ENCODE measurements around the gene AGR2. TPM values are rescaled to one million over a fixed set of nuclear protein-coding genes. Genes with fewer than 3 reads are reported as not detected.

The AGR2 gene
- total RNA-seq, 2 donors from 2014 or later, result 1,572 to 2,751 TPM

DNA sequence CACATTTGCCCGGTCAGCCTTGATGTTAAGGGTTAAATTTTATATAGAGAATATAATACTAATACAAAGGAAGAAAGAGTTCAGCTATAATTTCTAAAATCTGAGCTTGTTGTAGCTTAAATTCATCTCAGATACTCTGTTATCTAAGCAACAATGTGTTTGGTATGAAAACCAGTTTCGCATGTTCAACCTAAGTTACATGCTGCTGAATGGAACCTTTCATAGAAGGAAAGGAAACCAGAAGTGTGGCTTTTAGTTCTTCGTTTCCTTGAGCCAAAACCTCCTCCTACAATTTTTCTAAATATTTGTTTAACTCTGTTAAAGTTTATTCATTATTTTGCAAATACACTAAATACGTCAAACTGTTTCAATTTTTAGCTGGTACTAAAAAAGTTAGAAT is 18.5 kb downstream of the AGR2 start:
- Histone ChIP-seq H3K4me3 (no peak overlapping the region), H3K36me3 (no peaks in the 10 kb centered on the region), H3K9me3 (no peaks in the 10 kb centered on the region), H3K27me3 (no peaks in the 10 kb centered on the region), H3K27ac (no peak overlapping the region), H3K9ac (ENCODE audit: low read depth in 2 of 2, low read length in 2 of 2) (no peak overlapping the region), H3K4me1 (no peaks in the 10 kb centered on the region)
- intact Hi-C loops (cut with DNase I), result no loop called here
- TF ChIP-seq, protein P1, sequence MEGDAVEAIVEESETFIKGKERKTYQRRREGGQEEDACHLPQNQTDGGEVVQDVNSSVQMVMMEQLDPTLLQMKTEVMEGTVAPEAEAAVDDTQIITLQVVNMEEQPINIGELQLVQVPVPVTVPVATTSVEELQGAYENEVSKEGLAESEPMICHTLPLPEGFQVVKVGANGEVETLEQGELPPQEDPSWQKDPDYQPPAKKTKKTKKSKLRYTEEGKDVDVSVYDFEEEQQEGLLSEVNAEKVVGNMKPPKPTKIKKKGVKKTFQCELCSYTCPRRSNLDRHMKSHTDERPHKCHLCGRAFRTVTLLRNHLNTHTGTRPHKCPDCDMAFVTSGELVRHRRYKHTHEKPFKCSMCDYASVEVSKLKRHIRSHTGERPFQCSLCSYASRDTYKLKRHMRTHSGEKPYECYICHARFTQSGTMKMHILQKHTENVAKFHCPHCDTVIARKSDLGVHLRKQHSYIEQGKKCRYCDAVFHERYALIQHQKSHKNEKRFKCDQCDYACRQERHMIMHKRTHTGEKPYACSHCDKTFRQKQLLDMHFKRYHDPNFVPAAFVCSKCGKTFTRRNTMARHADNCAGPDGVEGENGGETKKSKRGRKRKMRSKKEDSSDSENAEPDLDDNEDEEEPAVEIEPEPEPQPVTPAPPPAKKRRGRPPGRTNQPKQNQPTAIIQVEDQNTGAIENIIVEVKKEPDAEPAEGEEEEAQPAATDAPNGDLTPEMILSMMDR (IDR thresholded peaks at IDR 0.05), result no peak
- no peak for DNase-seq

DNA sequence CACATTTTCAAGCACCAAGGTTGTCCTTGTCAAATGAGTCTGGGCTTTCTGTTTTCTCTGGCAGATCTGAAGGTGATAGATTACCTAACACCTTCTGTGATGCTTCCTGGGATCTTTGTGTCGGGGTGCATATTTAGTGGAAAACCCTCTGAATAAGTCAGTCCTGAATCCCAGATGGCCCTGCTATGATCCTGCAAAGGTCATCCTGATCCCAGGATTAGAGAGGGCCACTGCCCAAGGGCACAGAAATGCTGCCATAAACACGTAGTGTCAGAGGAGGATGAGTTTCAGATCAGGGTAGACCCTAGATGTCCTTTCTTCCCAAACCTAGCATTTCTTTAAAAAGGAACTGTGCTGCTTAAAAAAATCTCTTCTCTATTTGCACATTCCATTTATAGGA is 19.0 kb downstream of the AGR2 start:
- H3K9ac ChIP-seq (ENCODE audit: low read depth in 2 of 2, low read length in 2 of 2), result no peak overlapping the region
- TF ChIP-seq, protein P1 (IDR thresholded peaks at IDR 0.05), result no peak
- intact Hi-C loops (cut with DNase I), result no loop called here
- H3K27ac ChIP-seq, result no peak overlapping the region
- H3K36me3 ChIP-seq, result no peaks in the 10 kb centered on the region
- H3K4me1 ChIP-seq, result no peaks in the 10 kb centered on the region
- H3K4me3 ChIP-seq, result no peak overlapping the region
- DNase-seq, result no peak
- no peaks in the 10 kb centered on the region for H3K27me3 ChIP-seq
- H3K9me3 ChIP-seq, result no peaks in the 10 kb centered on the region

DNA sequence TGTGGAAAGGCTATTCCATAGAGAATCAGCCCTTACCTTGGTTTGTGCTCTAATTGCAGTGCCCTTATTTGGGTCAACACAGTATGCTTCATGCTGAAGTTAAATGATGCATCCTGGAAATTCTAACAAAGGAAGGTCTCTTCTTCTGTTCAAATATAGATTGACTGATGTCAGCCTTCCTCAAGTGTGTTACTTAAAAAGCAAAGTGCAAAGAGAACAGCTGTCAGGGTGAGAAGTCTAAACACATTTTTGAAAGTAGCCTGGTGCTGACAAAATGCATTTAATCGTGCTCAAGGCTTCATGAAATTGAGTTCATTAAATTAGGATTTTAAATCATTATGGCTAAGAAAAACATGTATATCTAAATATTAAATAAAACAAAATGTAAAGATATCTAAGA is 19.5 kb downstream of the AGR2 start:
- DNase-seq, result no peak
- Histone ChIP-seq H3K27ac (no peak overlapping the region), H3K4me1 (no peaks in the 10 kb centered on the region), H3K36me3 (no peaks in the 10 kb centered on the region), H3K9me3 (no peaks in the 10 kb centered on the region), H3K27me3 (no peaks in the 10 kb centered on the region), H3K4me3 (no peak overlapping the region), H3K9ac (ENCODE audit: low read depth in 2 of 2, low read length in 2 of 2) (no peak overlapping the region)
- TF ChIP-seq, protein P1 (IDR thresholded peaks at IDR 0.05), result no peak
- intact Hi-C loops (cut with DNase I), result no loop called here

DNA sequence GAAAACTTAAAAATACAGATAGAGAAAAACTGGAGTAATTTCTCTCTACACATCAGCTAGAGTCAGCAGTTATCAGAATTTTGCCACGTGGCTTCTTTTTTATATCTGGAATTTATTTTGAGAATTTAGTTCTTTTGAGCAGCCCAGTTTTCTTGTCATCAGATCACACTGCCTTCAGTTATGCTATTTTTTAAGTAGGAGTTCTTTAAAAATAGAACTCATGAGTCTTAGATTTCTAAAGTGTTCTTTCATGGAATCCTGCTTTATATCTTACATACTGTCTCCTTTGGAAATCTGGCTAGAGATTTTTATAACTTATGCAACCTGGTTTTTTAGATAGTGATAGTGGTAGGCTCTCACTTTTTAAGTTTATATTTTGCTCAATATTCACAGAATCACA is 24.2 kb downstream of the AGR2 start:
- Histone ChIP-seq H3K4me3 (no peak overlapping the region), H3K27ac (no peak overlapping the region), H3K9ac (ENCODE audit: low read depth in 2 of 2, low read length in 2 of 2) (no peak overlapping the region), H3K9me3 (no peaks in the 10 kb centered on the region), H3K27me3 (no peaks in the 10 kb centered on the region), H3K36me3 (no peaks in the 10 kb centered on the region), H3K4me1 (no peaks in the 10 kb centered on the region)
- intact Hi-C loops (cut with DNase I), result no loop called here
- no peak for DNase-seq
- TF ChIP-seq, protein P1 (IDR thresholded peaks at IDR 0.05), result no peak

DNA sequence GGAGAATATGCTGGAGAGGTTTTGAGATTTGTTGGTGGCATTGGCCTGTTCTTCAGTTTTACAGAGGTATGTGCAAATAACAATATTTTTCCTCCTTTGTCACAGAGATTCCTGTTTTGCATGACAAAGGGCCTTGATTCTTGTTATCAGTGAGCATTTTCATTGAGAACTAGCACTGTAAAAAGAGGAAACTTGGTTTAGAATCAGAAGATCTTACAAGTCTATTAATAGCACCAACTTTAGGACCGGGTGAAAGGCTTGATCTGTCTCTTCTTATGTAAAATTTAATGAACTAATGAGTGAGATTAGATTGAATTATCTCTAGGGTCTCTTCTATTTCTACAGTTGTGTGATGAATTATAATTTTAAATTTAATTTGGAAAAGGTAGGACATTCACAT is 25.7 kb downstream of the AGR2 start:
- intact Hi-C loops (cut with DNase I), result no loop called here
- Histone ChIP-seq H3K4me3 (no peak overlapping the region), H3K4me1 (no peaks in the 10 kb centered on the region), H3K9ac (ENCODE audit: low read depth in 2 of 2, low read length in 2 of 2) (no peak overlapping the region), H3K27ac (no peak overlapping the region), H3K9me3 (no peaks in the 10 kb centered on the region), H3K27me3 (no peaks in the 10 kb centered on the region), H3K36me3 (no peaks in the 10 kb centered on the region)
- DNase-seq, result no peak
- TF ChIP-seq, protein P1 (IDR thresholded peaks at IDR 0.05), result no peak

DNA sequence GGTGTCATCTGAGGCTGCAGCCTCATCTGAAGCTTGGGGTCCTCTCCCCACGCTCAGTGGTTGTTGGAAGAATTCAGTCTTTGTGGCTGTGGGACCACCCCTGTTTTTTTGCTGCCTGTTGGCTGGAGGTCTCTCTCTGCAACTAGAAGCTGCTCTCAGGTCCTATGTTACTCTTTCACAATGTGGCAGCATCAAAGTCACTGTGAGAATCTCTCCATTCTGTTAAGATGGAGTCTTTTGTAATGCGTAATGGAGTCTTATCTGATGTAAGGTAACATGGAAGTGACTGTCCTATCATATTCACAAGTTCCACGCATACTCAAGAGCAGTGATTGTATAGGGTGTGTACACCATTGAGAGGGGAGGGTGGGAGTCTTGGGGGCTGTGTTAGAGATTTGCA is 26.3 kb downstream of the AGR2 start:
- Histone ChIP-seq H3K36me3 (no peaks in the 10 kb centered on the region), H3K4me1 (no peaks in the 10 kb centered on the region), H3K4me3 (no peak overlapping the region), H3K27ac (no peak overlapping the region), H3K9ac (ENCODE audit: low read depth in 2 of 2, low read length in 2 of 2) (no peak overlapping the region), H3K27me3 (no peaks in the 10 kb centered on the region), H3K9me3 (no peaks in the 10 kb centered on the region)
- intact Hi-C loops (cut with DNase I), result no loop called here
- no peak for DNase-seq
- TF ChIP-seq, protein P1 (IDR thresholded peaks at IDR 0.05), result no peak
